ENCODE measurements around the gene VSIG10.
"Not testable (repeated sequence)": the region's sequence is repeated elsewhere in the genome, so short reads cannot be mapped to it uniquely, and the experiment has no call there.

The VSIG10 gene

GRCh38 chr12:118103601-118104382, at the start of gene VSIG10:
Gene VSIG10, minus strand, starts transcription at chr12:118104011. Its CDS starts 340 bp downstream, at chr12:118103671.
- DNase-seq (ENCODE audit: low spot score), result peak; percentile 69

DNA sequence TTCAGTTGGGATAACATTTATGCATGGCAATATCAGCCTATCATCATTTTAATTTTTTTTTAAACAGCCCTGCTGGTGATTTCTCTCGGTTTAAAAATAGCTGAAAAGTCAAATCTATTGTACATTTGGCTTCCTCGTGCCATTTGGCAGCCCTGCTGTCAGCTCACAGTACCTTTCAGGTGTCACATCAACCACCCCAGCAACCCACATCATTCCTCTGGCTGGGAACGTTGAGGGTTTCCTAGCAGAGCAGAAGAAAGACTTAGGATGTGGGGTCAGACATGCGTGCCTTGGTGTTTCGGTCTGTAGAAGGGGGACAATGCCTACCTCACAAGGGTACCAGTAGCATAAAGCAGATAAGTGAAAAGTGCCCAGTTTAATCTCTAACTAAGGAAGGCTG, 47.9 kb upstream of the VSIG10 start:
- DNase-seq (ENCODE audit: low spot score), result no peak

DNA sequence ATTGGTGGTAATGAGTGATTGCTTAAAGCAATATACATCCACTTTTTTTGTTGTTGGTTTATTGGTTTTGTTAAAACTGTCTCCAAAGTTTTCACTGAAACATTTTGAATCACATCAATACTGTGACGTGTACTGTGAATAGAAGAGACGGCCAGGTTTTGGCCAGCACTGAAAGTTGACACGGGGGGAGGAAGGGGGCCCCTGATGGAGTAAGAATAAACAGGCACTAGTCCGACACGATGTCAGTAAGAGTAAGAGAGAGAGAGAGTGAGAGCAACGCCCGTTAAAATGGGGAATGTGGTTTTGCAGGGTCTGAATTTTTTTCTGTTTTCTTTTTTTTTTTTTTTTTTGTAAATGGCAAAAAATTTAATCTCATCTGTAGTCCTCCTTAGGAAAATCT, 46.8 kb upstream of the VSIG10 start:
- no peak for DNase-seq (ENCODE audit: low spot score)

DNA sequence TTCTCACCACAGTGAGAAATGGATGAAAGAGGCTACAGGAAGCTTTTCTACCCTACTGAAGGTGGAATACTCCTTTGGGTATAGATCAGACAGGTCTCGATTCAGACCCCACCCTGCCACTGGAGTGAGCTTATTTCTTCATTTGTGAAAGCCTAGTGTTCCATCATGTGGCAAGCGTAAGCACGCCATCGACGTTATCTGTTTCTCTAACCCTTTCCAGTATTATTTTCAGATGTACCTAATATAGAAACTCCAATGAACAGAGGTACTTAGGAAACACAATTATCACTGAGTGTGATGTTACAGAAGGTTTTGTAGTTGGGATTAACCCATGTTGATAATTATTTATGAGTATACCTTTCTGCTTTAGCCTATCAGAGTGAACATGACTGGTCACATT, 44.5 kb upstream of the VSIG10 start:
- DNase-seq (ENCODE audit: low spot score), result no peak

DNA sequence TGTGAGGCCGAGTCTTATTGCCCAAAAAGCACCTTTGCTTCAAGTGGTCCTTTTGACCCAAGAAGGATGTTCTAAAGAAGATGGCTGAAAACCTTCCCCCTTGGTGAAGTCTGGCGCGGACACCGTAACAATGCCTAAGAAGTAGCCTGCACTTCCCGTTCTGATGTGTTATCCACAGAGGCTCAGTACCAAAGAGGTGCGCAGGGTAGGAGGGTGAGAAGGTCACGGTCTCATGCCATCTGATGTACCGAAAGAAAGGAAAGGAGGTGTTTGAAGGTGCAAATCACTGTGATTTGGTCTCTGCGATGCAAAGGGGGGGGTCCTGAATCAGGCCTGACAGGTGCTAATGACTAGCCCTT, 42.0 kb upstream of the VSIG10 start:
- no peak for DNase-seq (ENCODE audit: low spot score)

DNA sequence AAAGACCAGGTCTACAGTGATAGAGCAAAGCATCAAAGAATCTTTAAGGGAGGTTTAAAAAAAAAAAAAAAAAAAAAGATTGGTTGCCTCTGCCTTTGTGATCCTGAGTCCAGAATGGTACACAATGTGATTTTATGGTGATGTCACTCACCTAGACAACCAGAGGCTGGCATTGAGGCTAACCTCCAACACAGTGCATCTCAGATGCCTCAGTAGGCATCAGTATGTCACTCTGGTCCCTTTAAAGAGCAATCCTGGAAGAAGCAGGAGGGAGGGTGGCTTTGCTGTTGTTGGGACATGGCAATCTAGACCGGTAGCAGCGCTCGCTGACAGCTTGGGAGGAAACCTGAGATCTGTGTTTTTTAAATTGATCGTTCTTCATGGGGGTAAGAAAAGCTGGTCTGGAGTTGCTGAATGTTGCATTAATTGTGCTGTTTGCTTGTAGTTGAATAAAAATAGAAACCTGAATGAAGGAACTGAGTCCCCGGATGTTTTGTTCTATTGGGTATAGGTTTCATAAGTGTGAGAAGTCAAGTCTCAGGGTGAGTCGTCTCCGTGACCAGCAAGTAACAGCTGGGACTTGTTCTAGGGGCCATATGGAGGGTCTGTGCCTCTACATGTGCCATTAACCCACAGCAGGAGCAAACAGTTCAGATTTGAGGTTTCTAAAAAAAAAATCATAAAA, 41.4 kb upstream of the VSIG10 start:
- no peak for DNase-seq (ENCODE audit: low spot score)

GRCh38 chr12:118144499-118144898, 40.7 kb upstream of the VSIG10 start:
- no peak for DNase-seq (ENCODE audit: low spot score)

- DNase-seq (ENCODE audit: low spot score), result no peak
Observed at GRCh38 chr12:118140825-118141224, 37.0 kb upstream of the VSIG10 start.

DNA sequence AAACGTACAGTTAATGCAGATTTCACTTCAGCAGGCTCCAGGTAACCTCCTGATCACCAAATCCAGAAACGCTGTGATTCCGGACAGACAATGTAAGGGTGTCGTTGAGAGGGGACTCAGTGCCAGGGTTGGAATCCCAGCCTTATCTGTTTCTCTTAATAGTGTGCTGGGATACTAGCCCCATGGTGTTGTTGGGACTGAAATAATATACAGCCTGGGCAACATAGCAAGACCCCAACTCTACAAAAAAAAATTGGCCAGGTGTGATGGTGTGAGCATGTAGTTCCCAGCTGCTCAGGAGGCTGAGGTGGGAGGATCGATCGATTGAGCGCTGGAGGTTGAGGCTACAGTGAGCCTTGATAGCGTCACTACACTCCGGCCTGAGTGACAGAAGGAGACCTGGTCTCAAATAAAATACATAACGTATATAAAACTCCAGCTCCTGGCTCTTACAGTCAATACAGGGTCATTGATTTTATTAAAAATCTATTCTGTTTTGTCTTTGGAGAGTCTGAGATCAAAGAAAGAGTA, 33.4 kb upstream of the VSIG10 start:
- DNase-seq (ENCODE audit: low spot score), result no peak

DNA sequence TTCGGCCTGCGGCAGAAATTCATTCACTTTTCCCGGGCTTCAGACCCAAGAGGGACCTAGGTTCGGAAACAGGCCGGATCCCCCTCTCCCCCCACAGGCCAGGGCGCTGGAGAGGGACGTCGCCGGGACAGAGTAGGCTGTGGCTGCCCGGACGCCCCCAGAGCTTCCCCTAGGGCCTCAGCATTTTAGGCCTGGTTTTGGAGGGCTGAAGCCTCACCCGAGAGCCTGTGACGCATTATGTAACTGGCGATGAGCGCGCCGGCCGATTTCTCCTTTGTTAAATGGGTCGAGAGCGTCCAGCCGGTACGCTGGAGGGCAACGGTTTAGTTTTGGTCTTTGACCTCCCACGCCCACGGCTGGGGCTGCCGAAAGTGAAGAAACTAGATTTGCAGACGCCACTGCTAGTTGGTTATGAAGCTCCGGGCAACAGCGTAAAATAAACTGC, 32.8 kb upstream of the VSIG10 start:
- DNase-seq (ENCODE audit: low spot score), result peak; percentile 71

- peak; percentile 90 for DNase-seq (ENCODE audit: low spot score)
Observed at GRCh38 chr12:118135788-118136558, 32.2 kb upstream of the VSIG10 start, which contains the start of gene PEBP1. Gene PEBP1, plus strand, starts transcription at chr12:118136124. Its CDS starts 86 bp downstream, at chr12:118136210.

DNA sequence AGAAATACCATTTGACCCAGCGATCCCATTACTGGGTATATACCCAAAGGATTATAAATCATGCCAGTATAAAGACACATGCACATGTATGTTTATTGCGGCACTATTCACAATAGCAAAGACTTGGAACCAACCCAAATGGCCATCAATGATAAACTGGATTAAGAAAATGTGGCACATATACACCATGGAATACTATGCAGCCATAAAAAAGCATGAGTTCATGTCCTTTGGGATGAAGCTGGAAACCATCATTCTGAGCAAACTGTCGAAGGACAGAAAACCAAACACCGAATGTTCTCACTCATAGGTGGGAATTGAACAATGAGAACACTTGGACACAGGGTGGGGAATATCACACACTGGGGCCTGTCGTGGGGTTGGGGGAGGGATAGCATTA, 25.6 kb upstream of the VSIG10 start:
- not testable (repeated sequence) for DNase-seq (ENCODE audit: low spot score)

DNA sequence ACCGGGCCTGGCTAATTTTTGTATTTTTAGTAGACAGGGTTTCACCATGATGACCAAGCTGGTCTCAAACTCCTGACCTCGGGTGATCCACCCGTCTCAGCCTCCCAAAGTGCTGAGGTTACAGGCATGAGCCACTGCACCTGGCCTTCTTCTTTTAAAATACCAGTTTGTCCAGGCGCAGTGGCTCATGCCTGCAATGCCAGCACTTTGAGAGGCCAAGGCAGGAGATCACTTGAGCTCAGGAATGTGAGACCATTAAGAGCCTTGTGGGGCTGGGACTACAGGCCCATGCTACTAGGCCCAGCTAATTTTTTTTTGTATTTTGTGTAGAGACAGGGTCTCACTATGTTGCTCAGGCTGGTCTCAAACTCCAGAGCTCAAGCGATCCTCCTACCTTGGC, 24.1 kb upstream of the VSIG10 start:
- no peak for DNase-seq (ENCODE audit: low spot score)

- DNase-seq (ENCODE audit: low spot score), result no peak
Observed at GRCh38 chr12:118126119-118126757, 22.4 kb upstream of the VSIG10 start.

DNA sequence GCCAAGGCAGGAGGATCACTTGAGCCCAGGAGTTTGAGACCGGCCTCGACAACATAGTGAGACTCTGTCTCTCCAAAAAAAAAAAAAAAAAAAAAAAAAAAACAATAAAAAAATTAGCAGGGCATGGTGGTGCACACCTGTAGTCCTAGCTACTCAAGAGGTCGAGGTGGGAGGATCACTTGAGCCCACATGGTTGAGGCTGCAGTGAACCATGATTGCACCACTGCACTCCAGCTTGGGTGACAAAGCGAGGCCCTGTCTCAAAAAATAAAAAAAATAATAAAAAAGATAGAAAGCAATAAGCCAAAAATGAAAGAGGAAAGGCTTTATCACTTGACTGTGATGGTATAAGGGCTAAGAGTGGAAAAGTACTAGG, 21.9 kb upstream of the VSIG10 start:
- DNase-seq (ENCODE audit: low spot score), result no peak

- DNase-seq (ENCODE audit: low spot score), result no peak
Observed at GRCh38 chr12:118124333-118124874, 20.6 kb upstream of the VSIG10 start.

- no peak for DNase-seq (ENCODE audit: low spot score)
Observed at GRCh38 chr12:118122264-118122663, 18.5 kb upstream of the VSIG10 start.

DNA sequence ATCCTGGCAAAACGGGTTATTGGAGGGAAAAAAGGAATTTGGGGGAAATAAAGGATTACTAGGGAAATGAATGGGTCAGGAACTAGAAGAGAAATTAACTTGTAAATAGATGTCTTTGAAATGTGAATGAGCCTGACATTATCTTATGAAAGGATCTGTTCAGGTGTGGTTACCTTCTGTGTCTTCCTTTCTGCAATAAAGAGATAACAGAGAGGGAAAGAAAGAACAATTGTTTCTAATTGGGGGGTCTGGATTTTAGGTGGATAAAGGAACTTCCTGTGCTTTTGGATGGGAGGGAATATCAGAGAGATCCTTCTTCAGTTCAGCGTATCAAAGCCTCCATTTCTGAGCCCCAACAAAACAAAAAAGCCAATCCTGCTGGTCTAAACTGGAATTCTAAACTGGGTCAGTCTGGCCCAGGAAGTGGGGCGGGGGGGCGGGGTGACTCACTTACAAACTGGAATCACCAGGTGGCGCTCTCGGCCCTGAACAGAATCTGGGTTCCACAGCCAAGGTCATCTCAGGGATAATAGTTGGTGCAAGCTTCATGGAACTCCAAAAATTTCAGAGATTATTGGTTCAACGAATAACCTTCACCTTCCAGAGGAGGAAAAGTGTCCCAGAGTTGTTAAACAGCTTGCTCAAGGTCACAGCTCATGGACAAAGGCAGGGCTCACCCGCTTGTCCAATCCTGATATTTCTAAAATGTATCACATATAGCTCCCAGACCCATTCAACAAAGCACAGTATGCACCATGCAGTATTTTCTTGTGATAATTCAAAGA, 17.0 kb upstream of the VSIG10 start:
- DNase-seq (ENCODE audit: low spot score), result peak; percentile 85

- DNase-seq (ENCODE audit: low spot score), result no peak
Observed at GRCh38 chr12:118119449-118119879, 15.7 kb upstream of the VSIG10 start.

- DNase-seq (ENCODE audit: low spot score), result no peak
Observed at GRCh38 chr12:118109088-118109487, 5.3 kb upstream of the VSIG10 start.

GRCh38 chr12:118107694-118108093, 3.9 kb upstream of the VSIG10 start:
- no peak for DNase-seq (ENCODE audit: low spot score)
